ENCODE data around the gene LSR.

DNA sequence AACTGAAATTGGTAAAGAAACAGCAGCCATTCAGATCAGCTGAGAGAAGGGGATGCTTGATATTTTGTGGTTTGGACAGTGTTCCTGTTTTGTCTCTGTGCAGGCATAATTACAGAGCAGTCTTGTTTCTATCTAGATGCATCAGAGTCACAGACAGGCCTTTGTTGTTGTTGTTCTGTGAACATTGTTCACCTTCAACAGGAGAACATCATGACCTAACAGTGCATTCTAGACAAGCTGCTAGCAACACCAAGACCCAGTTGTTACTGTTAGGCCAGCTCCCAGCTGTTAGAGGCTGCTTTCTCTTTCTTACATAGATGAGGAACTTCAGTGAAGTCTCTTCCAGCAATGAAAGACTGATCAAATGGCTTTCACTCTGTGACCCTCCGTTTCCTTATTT lies 8.5 kb upstream of the LSR start:
- TF ChIP-seq, protein P1, sequence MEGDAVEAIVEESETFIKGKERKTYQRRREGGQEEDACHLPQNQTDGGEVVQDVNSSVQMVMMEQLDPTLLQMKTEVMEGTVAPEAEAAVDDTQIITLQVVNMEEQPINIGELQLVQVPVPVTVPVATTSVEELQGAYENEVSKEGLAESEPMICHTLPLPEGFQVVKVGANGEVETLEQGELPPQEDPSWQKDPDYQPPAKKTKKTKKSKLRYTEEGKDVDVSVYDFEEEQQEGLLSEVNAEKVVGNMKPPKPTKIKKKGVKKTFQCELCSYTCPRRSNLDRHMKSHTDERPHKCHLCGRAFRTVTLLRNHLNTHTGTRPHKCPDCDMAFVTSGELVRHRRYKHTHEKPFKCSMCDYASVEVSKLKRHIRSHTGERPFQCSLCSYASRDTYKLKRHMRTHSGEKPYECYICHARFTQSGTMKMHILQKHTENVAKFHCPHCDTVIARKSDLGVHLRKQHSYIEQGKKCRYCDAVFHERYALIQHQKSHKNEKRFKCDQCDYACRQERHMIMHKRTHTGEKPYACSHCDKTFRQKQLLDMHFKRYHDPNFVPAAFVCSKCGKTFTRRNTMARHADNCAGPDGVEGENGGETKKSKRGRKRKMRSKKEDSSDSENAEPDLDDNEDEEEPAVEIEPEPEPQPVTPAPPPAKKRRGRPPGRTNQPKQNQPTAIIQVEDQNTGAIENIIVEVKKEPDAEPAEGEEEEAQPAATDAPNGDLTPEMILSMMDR (tag by site-specific recombination; IDR thresholded peaks at IDR 0.05), result no peak
- no peak for TF ChIP-seq ZNF561 (tag by site-specific recombination; IDR thresholded peaks at IDR 0.05; ENCODE audit: borderline replicate concordance)
- no peak for TF ChIP-seq BCL11A (tag by site-specific recombination; IDR thresholded peaks at IDR 0.05; ENCODE audit: low read depth)
- TF ChIP-seq, protein P2, sequence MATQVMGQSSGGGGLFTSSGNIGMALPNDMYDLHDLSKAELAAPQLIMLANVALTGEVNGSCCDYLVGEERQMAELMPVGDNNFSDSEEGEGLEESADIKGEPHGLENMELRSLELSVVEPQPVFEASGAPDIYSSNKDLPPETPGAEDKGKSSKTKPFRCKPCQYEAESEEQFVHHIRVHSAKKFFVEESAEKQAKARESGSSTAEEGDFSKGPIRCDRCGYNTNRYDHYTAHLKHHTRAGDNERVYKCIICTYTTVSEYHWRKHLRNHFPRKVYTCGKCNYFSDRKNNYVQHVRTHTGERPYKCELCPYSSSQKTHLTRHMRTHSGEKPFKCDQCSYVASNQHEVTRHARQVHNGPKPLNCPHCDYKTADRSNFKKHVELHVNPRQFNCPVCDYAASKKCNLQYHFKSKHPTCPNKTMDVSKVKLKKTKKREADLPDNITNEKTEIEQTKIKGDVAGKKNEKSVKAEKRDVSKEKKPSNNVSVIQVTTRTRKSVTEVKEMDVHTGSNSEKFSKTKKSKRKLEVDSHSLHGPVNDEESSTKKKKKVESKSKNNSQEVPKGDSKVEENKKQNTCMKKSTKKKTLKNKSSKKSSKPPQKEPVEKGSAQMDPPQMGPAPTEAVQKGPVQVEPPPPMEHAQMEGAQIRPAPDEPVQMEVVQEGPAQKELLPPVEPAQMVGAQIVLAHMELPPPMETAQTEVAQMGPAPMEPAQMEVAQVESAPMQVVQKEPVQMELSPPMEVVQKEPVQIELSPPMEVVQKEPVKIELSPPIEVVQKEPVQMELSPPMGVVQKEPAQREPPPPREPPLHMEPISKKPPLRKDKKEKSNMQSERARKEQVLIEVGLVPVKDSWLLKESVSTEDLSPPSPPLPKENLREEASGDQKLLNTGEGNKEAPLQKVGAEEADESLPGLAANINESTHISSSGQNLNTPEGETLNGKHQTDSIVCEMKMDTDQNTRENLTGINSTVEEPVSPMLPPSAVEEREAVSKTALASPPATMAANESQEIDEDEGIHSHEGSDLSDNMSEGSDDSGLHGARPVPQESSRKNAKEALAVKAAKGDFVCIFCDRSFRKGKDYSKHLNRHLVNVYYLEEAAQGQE (tag by site-specific recombination; IDR thresholded peaks at IDR 0.05), result no peak
- TF ChIP-seq ZXDB (tag by site-specific recombination; IDR thresholded peaks at IDR 0.05), result no peak
- TF ChIP-seq ZNF777 (tag by site-specific recombination; IDR thresholded peaks at IDR 0.05; ENCODE audit: borderline replicate concordance), result no peak
- TF ChIP-seq, protein P3, sequence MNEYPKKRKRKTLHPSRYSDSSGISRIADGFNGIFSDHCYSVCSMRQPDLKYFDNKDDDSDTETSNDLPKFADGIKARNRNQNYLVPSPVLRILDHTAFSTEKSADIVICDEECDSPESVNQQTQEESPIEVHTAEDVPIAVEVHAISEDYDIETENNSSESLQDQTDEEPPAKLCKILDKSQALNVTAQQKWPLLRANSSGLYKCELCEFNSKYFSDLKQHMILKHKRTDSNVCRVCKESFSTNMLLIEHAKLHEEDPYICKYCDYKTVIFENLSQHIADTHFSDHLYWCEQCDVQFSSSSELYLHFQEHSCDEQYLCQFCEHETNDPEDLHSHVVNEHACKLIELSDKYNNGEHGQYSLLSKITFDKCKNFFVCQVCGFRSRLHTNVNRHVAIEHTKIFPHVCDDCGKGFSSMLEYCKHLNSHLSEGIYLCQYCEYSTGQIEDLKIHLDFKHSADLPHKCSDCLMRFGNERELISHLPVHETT (tag by site-specific recombination; IDR thresholded peaks at IDR 0.05), result no peak
- TF ChIP-seq EGR2 (tag by site-specific recombination; IDR thresholded peaks at IDR 0.05; ENCODE audit: low read depth), result no peak
- TF ChIP-seq ZNF701 (tag by site-specific recombination; IDR thresholded peaks at IDR 0.05), result no peak
- TF ChIP-seq ZNF302 (tag by site-specific recombination; IDR thresholded peaks at IDR 0.05; ENCODE audit: low read depth), result no peak
- no peak for TF ChIP-seq ZNF664 (tag by site-specific recombination; IDR thresholded peaks at IDR 0.05)
- no peak for TF ChIP-seq SALL2 (tag by site-specific recombination; IDR thresholded peaks at IDR 0.05; ENCODE audit: borderline replicate concordance)
- no peak for TF ChIP-seq ZBTB17 (tag by site-specific recombination; IDR thresholded peaks at IDR 0.05)
- no peak for TF ChIP-seq ZNF184 (tag by site-specific recombination; IDR thresholded peaks at IDR 0.05)
